KMS-11 (cell line): Measurements from ENCODE around the gene PDS5A.

Experiments used
- H2AFZ ChIP-seq: fragments of 200-600 bp; sonication (generic); 2 replicates; pipeline ENCODE4 v1.6.1; 2016; ENCODE audit warnings: antibody characterized with exemption, mixed run types, low read depth
- H3K27ac ChIP-seq: fragments of 200-600 bp; sonication (generic); 2 replicates; pipeline ENCODE4 v1.6.1; 2016; ENCODE audit warnings: mild to moderate bottlenecking, mixed run types
- H3K27me3 ChIP-seq: fragments of 200-600 bp; sonication (generic); 2 replicates; pipeline ENCODE4 v1.6.1; 2017; ENCODE audit warnings: mild to moderate bottlenecking, low read depth, mixed run types, moderate library complexity; ENCODE audit not compliant: insufficient read depth
- H3K36me3 ChIP-seq: fragments of 200-600 bp; sonication (generic); 2 replicates; pipeline ENCODE4 v1.6.1; 2017; ENCODE audit warnings: mild to moderate bottlenecking, mixed run types; ENCODE audit not compliant: insufficient read depth
- H3K4me1 ChIP-seq: fragments of 200-600 bp; sonication (generic); 2 replicates; pipeline ENCODE4 v1.6.1; 2016; ENCODE audit warnings: mild to moderate bottlenecking, low read depth, mixed run types; ENCODE audit not compliant: poor library complexity, severe bottlenecking
- H3K4me2 ChIP-seq: fragments of 200-600 bp; sonication (generic); 2 replicates; pipeline ENCODE4 v1.7.0; 2016; ENCODE audit warnings: mild to moderate bottlenecking, mixed run types
- H3K4me3 ChIP-seq: fragments of 200-600 bp; sonication (generic); IDR thresholded peaks from 2 replicates; pipeline ENCODE4 v1.6.1; 2017; ENCODE audit warnings: low read depth, low read length, mixed read lengths; ENCODE audit not compliant: insufficient read depth
- H3K79me2 ChIP-seq: fragments of 200-600 bp; sonication (generic); 2 replicates; pipeline ENCODE4 v1.6.1; 2016; ENCODE audit warnings: low read depth, mixed run types; ENCODE audit not compliant: insufficient read depth
- H3K9ac ChIP-seq: fragments of 200-600 bp; sonication (generic); 2 replicates; pipeline ENCODE4 v1.6.1; 2016; ENCODE audit warnings: mild to moderate bottlenecking, mixed run types
- H4K20me1 ChIP-seq: fragments of 200-600 bp; sonication (generic); 2 replicates; pipeline ENCODE4 v1.6.1; 2016; ENCODE audit warnings: mild to moderate bottlenecking, mixed run types; ENCODE audit not compliant: insufficient read depth
- CTCF ChIP-seq: fragments of 200-600 bp; sonication (generic); conservative IDR thresholded peaks from 2 replicates; pipeline ENCODE4 v1.6.1; 2017; ENCODE audit warnings: low read depth, mild to moderate bottlenecking, antibody characterized with exemption, low read length, moderate library complexity, mixed read lengths

The PDS5A gene

DNA sequence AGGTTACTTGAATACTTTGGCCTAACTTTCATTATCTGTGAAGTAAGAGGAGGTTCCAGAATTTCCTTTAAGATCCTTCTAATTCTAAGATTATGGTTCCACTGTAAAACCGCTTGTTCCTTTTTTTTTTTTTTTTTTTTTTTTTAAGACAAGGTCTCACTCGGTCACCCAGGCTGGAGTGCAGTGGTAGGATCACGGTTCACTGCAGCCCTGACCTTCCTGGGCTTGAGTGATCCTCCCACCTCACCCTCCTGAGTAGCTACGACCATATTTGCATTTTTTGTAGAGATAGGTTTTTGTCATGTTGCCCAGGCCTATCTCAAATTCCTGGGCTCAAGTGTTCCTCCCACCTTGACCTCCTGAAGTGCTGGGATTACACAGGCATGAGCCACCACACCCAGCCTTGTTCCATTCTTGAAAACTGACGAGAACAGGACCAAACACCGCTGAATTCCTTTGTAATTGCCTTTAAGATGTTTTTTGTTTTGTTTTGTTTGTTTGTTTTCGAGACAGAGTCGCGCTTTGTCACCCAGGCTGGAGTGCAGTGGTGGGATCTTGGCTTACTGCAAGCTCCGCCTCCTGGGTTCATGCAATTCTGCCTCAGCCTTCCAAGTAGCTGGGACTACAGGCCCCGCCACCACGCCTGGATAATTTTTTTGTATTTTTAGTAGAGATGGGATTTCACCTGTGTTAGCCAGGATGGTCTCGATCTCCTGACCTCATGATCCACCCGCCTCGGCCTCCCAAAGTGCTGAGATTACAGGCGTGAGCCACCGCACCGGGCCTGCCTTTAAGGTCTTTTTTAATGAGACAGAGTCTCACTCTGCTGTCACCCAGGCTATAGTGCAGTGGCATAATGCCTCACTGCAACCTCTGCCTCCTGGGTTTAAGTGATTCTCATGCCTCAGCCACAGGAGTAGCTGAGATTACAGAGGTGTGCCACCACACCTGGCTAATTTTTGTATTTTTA, 6.8 kb downstream of the PDS5A start:
- Histone ChIP-seq H3K4me3 (no peak overlapping the region), H3K27ac (no peak overlapping the region), H3K79me2 (peaks cover 90% of the 10 kb centered on the region), H3K4me1 (peaks cover 14% of the 10 kb centered on the region), H3K9ac (no peak overlapping the region), H2AFZ (no peak overlapping the region), H4K20me1 (no peaks in the 10 kb centered on the region; the same call in 1 of the 2 replicates), H3K4me2 (no peak overlapping the region), H3K27me3 (no peaks in the 10 kb centered on the region), H3K36me3 (no peaks in the 10 kb centered on the region)
- no peak for TF ChIP-seq CTCF

DNA sequence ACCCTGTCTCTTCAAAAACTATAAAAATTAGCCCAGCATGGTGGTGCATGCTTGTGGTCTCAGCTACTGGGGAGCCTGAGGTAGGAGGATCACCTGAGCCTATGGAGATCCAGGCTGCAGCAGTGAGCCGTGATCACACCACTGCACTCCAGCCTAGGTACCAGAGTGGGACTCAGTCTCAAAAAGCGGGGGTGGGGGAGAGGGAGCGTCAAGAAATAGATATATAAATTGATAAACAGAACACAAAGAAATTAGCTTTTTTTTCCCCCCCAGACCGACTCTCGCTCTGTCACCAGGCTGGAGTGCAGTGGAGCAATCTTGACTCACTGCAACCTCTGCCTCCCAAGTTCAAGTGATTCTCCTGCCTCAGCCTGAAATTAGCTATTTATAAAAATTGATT, 14.1 kb downstream of the PDS5A start:
- H3K36me3 ChIP-seq: no peaks in the 10 kb centered on the region
- H3K9ac ChIP-seq: no peak overlapping the region
- H3K4me1 ChIP-seq: no peaks in the 10 kb centered on the region
- no peak overlapping the region for H3K4me2 ChIP-seq
- H2AFZ ChIP-seq: no peak overlapping the region
- no peaks in the 10 kb centered on the region for H3K27me3 ChIP-seq
- no peak for TF ChIP-seq CTCF
- H4K20me1 ChIP-seq: peaks cover 8% of the 10 kb centered on the region; the same call in 1 of the 2 replicates
- H3K4me3 ChIP-seq: no peak overlapping the region
- H3K79me2 ChIP-seq: peaks cover 92% of the 10 kb centered on the region
- H3K27ac ChIP-seq: no peak overlapping the region

DNA sequence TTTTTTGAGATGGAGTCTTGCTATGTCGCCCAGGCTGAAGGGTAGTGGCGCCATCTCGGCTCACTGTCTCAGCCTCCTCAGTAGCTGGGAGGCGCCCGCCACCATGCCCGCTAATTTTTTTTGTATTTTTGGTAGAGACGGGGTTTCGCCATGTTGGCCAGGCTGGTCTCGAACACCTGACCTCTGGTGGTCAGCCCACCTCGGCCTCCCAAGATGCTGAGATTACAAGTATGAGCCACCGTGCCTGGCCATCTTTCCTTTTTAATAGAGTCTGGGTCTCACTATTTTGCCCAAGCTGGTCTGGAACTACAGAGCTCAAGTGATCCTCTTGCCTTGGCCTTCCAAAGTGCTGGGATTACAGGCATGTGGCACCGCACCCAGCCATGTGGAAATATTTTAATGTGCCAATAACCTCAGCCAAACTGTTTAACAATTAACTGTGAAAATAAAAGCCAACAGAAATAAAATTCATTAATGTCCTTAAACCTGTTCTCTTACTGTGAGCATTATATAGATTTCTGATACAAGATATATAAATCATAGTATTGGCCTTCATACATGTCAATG, 16.3 kb downstream of the PDS5A start:
- H4K20me1 ChIP-seq: 0 out of 2 replicates have a peak, but pooled peaks cover 8% of the 10 kb centered on the region
- H3K4me1 ChIP-seq: no peaks in the 10 kb centered on the region

More for the DNA sequence above, 16.3 kb downstream of the PDS5A start:
- Histone ChIP-seq H3K4me3 (no peak overlapping the region), H3K79me2 (peaks cover 90% of the 10 kb centered on the region), H3K36me3 (no peaks in the 10 kb centered on the region), H3K27me3 (no peaks in the 10 kb centered on the region), H3K27ac (no peak overlapping the region), H3K4me2 (no peak overlapping the region), H2AFZ (no peak overlapping the region), H3K9ac (no peak overlapping the region)
- no peak for TF ChIP-seq CTCF
